ENCODE results near the gene STX7. TPM values are rescaled to one million over a fixed set of nuclear protein-coding genes. Genes with fewer than 3 reads are reported as not detected.

The STX7 gene, protein sequence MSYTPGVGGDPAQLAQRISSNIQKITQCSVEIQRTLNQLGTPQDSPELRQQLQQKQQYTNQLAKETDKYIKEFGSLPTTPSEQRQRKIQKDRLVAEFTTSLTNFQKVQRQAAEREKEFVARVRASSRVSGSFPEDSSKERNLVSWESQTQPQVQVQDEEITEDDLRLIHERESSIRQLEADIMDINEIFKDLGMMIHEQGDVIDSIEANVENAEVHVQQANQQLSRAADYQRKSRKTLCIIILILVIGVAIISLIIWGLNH
- 26.8 and 47.7 TPM in 2 replicates for total RNA-seq

GRCh38 chr6:132512638-132513632 is at the start of gene STX7:
STX7 (minus strand) TSS chr6:132513116; CDS start chr6:132503530, 9,586 bp downstream.

DNA sequence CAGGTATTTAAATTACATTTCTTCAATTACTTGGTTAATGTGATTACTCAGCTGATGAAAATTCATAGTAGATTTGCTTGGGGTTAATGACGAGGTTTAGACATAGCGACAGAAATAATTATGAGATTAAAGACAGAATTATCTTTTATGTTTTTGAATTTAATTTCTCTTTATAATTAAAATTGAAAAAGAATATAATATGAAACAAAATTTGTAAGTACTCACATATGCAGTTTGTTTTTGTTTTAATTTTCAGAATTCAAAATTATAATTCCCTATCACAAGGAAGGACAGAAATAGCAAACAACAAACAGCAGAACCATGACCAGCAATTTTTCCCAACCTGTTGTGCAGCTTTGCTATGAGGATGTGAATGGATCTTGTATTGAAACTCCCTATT is 39.5 kb upstream of the STX7 start, which contains the start of gene TAAR8:
TSS of gene TAAR8 (plus strand) at position 301 of the 400 bp plus-strand sequence. CDS start at position 322, 21 bp downstream.

DNA sequence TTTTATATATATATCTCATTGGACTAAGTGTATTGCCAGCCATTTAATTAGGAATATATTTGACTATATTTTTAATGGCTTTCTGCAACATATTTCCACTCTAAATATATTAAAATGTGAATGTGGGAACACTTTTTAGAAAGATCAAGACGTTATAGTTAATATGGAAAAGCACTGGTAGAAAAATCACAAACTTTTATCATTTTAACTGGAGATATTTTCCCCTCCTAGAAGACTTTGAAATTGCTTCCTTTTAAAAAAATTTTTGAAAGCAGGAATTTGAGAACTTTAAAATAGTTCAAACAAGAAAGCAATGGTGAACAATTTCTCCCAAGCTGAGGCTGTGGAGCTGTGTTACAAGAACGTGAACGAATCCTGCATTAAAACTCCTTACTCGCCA is 25.1 kb upstream of the STX7 start, which contains the start of gene TAAR9:
TSS of gene TAAR9 (plus strand) at position 301 of the 400 bp plus-strand sequence. CDS start at position 314, 13 bp downstream.

DNA sequence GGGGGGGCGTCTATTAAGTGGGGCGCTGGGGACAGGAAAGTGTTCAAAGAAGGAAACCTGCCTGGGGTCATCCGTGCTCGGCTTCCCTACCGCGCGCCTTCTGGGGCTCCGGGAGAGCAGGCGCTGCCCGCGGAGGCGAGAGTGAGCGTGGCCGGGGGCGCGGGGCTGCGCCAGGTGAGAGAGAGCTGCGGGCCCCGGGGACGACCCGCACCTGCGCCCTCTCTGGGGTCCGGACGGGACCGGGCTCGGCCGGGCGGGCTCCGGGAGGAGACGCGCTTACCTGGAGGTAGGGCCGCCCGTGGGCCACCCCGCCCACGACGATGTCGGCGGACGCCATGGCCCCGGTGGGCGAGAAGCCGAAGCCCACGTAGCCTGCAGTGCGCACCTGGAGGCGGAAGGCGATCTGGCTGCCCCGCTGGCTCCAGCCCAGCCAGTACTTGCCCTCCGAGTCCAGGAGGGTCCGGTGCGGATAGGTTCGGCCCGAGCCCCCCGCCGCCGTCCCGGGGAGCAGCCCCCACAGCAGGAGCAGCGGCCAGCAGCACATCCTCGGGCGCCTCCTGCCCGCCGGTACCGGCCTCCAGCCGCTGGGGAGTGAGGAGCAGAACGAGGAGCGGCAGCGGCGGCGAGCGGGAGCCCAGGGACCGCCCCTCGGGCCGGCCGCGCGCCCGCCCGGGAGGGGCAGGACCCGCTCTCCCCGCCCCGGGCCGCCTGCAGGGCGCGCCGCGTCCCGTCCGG is 111.9 kb downstream of the STX7 start, which contains the start of gene MOXD1:
TSS of gene MOXD1 (minus strand) at position 593 of the 735 bp plus-strand sequence. CDS start at position 544, 49 bp downstream.

Small RNA genes within 50 kb of the gene (small RNA-seq; reads per million reads assigned to genes)
- not detected for gene TAAR7P

Other genes starting within 250 kb of the STX7 start
- 0.29 TPM in 1 of 2 replicates, not detected in the other for gene MOXD1, start 111.6 kb downstream of the STX7 start, total RNA-seq
- gene TAAR9, start 25.2 kb upstream of the STX7 start, total RNA-seq, result not detected in 2 replicates
- gene TAAR8, start 39.6 kb upstream of the STX7 start, total RNA-seq, result not detected in 2 replicates
- not detected in 2 replicates for gene TAAR6, start 57.2 kb upstream of the STX7 start, total RNA-seq
- gene TAAR5, start 76.6 kb upstream of the STX7 start, total RNA-seq, result not detected in 2 replicates
- gene TAAR2, start 111.2 kb upstream of the STX7 start, total RNA-seq, result not detected in 2 replicates
- not detected in 2 replicates for gene TAAR1, start 146.1 kb upstream of the STX7 start, total RNA-seq
- 0.29 TPM in 1 of 2 replicates, not detected in the other for gene VNN1, start 200.9 kb upstream of the STX7 start, total RNA-seq
- gene VNN2, start 244.8 kb upstream of the STX7 start, total RNA-seq, result not detected in 2 replicates